ENCODE measurements around the gene PATL1.

GRCh38 chr11:59630493-59630892 lies 38.3 kb downstream of the PATL1 start:
- TF ChIP-seq POLR2A (IDR thresholded peaks at IDR 0.05; ENCODE audit: low read length) (no peak), GATA1 (IDR thresholded peaks at IDR 0.05; ENCODE audit: low read depth, low read length) (no peak)
